Stromal cell of bone marrow (primary cell): ENCODE measurements around the gene PTPRS.
A peak's percentile ranks its signal among the peaks of the same experiment; 100 is the strongest.
"Not testable (repeated sequence)": the region's sequence is repeated elsewhere in the genome, so short reads cannot be mapped to it uniquely, and the experiment has no call there.

Source experiments
- DNase-seq: peaks from one replicate; pipeline ENCODE4 v3.0.0-alpha.2; 2012; ENCODE audit warnings: low read depth

PTPRS gene

DNA sequence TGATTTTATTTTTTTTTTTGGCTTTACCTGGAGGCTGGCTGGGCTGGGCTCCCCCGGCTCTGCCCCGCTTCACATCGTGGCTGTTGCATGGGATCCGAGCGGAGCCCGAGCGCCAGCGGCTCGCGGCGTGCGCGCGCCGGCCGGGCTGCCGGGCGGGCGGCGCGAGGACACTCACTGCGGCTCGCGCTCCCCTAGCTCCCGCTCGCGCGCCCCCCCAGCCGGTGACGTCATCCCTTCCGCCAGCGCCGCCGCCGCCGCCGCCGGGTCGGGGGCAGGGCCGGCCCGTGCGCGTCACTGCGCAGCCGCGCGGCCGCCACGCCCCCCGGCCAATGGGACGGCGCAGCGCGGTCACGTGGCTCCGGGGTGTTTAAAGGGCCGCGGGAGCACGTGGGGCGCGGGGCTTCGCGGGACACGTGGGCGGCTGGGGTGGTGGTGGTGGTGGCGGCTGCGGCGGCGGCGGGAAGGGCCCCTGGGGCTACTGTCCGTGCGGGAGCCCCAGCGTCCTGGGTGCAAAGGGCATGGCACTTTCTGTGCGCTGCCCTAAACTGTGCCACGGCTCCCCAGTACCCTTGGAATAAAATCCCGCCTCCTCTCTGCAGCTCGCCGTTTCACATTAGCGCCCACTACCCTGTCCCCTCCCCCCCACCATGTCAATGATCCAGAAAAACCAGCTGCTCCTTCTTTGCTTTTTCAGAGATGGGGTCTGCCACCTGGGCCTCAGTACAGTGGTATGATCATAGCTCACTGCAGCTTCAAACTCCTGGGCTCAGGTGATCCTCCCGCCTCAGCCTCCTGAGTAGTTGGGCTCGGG is at the start of gene PTPRS:
Gene PTPRS (minus strand): TSS at position 176 of the 811 bp plus-strand sequence. CDS start 54,672 bp downstream, outside the sequence.
- peak; percentile 56 for DNase-seq

DNA sequence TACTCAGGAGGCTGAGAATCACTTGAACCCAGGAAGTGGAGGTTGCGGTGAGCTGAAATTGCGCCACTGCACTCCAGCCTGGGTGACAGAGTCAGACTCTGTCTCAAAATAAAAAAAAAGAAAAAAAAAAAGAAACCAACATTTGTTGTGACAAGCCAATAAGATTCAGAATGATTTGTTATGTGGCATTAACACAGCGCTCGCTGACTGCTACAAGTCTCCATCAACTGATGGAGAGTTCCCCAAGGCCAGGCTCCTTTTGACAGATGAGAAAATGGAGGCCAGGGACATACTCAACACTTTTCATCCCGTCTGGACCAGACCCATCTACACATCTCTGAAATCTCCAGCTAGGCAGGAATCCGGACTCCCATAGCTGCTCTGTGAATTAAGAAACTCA is 48.7 kb upstream of the PTPRS start:
- no peak for DNase-seq

DNA sequence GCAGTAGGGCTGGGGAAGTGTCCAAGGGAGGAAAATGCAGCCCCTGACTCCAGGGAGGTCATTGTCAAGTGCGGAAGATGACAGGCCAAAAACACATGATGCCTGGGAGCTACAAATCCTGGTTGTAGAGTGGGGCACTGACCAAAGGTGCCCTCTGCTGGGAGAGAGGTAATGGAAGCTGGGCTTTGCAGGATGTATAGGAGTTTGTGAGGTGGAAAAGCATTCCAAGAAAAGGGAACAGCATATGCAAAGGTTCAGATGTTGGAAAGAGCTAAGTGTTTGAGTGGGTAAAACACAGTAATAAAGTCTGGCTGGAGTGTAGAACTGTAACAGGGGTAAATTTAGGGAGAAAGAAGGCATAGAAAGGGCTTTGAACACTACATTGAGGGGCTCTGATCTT is 46.9 kb upstream of the PTPRS start:
- DNase-seq, result no peak

DNA sequence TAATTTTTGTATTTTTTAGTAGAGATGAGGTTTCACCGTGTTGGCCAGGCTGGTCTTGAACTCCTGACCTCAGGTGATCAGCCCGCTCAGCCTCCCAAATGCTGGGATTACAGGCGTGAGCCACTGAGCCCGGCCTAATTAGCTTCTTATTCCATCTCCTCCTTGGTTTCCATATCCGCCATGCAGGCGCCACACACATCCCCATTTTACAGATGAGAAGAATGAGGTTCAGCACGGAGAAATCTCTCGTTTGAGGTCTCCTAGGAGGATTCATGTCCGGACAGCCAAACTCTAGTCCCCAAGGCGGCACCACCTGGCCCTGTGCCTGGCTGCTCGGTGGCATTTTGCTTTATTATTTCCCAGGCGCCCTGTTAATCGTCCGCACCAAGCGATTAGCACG is 46.2 kb upstream of the PTPRS start:
- DNase-seq, result no peak

DNA sequence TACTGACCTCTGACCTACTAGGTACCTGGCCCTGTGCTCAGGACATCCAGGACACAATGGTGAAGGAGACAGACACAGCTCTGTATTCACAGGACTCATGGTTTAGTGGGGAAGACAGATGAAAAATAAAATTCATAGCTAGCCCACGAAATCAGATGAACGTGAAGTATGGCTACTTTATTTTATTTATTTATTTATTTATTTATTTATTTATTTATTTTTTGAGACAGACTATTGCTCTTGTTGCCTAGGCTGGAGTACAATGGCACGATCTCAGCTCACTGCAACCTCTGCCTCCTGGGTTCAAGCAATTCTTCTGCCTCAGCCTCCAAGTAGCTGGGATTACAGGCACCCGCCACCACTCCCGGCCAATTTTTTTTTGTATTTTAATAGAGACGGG is 40.6 kb upstream of the PTPRS start:
- not testable (repeated sequence) for DNase-seq

DNA sequence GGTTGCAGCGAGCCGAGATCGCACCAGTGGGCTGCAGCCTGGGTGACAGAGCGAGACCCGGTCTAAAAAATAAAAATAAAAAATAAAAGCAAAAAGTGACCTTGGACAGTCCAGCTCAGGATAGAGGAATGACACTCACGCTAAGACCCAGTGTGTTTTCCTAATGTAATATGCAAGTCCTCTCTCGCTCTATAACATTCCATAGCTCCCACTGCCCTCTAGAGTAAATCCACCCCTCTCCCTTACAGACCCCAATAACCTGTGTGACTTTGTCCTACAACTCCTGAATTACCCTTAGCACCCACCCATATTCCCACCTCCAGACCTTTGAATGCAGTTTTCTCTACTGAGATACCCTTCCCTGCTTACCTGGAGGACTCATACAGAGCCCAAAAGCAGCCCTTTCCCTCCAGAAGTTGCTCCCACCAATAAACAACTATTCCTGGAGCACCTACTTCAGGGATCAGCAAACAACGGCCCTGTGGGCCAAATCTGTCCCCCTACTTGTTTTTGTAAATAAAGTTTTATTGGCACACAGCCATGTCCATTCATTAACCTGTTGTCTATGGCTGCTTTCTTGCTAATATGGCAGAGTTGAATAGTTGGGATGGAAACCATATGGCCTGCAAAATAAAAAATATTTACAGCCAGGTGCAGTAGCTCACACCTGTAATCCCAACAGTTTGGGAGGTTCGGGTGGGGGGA is 39.8 kb upstream of the PTPRS start:
- no peak for DNase-seq

DNA sequence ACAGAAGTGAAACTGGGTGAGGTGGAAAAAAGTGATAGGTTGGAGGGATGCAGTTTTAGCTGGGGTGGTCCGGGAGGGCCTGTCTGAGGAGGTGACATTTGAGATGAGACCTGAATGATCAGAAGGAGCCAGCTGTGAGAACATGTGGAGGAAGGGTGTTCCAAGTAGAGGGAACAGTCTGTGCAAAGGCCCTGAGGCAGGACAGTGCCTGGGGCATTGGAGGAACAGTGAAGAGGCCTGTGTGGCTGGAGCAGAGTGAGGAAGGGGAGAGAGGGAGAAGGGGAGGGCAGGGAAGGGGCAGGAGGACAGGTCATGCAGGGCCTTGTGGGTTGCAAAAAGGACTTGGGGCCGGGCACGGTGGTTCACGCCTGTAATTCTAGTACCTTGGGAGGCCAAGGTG is 36.3 kb upstream of the PTPRS start:
- no peak for DNase-seq

DNA sequence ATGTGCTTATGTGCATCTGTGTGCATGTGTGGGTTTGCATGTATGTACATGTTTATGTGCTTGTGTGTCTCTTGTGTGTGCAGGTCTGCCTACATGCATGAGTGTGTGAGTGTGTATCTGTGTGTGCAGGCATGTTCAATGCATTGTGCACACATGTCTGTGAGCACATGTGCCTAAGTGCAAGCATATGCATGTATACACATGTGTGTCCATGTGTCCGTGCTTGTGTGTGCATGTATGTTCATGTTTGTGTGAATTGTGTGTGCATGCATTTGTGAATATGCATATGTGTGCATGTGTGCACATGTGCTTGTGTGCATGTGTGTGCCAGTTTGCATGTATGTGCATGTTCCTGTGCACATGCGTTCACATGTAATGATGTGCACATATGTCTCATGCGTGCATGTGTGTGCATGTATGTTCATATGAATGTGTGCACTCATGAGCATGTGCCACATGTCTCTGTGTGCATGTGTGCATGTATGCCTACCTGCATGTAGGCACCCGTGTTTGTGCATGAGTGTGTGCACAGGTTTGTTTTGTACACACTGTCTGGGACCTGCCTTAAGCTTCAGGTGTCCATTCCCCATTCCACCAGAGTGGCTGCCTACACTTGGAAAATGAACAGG is 32.1 kb upstream of the PTPRS start:
- no peak for DNase-seq

DNA sequence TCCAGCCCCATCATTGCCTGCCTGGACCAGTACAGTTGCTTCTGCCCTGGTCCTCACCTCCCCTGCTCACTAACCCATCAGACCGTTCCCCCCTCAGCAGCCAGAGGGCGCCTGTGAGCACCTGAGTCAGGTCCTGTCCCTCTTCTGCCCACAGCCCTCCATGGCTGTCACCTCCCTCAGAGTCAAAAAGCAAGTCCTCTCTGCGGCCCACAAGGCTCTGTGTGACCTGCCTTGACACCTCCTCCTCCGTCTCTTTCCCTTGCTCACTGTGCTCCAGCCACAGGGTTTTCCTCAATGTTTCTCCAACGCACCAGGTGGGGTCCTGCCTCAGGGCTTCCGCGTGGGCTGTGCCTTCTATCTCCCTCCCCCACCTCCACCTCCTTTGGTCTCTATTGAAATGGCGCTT is 29.4 kb upstream of the PTPRS start:
- no peak for DNase-seq

DNA sequence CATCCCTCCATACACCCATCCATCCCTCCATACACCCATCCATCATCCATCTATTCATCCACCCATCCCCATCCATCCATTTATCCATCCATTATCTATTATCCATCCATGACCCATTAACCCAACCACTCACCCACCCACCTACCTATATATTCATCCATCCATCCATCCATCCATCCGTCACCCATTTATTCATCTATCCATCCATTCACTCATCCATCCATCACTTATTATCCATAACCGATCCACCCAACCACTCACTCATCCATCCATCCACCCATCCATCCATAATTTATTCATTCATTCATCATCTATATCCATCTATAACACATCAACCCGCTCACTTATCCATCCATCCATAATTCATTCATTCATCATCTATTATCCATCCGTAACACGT is 28.7 kb upstream of the PTPRS start:
- no peak for DNase-seq

DNA sequence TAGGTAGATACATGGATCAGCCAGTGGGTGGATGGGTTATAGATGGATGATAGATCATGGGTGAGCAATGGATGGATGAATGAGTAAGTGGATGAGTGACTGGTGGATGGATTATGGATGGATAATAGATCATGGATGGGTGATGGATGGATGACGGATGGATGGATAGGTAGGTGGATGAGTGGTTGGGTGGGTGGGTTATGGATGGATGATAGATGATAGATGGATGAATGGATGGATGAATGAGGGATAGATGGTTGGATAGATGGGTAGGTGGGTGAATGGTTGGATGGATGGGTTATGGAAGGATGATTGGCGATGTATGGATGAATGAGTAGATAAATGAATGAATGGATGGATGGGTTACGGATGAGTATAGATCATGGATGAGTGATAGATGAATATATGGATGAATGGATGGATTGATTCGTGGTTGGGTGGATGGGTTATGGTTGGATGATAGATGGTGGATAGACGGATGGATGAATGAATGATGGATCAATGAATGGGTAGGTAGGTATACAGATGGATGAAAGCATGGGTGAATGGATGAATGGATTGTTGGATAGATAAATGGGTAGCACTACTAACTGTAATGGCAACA is 27.0 kb upstream of the PTPRS start:
- no peak for DNase-seq

DNA sequence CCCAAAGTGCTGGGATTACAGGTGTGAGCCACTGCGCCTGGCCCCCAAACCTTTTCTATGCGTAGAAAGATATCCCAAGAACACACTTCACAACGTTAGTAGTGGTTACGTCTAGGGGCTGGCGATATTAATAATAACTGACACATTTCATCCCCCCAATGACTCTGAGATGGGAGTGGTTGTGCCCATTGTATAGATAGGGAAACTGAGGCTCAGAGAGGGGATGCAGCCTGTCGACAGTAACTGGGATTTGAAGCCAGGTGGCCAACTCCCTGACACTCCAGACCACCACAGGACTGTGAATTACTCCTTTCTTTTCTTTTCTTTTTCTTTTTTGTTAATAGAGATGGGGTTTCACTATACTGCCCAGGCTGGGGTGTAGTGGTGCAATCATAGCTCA is 25.3 kb upstream of the PTPRS start:
- DNase-seq, result no peak

DNA sequence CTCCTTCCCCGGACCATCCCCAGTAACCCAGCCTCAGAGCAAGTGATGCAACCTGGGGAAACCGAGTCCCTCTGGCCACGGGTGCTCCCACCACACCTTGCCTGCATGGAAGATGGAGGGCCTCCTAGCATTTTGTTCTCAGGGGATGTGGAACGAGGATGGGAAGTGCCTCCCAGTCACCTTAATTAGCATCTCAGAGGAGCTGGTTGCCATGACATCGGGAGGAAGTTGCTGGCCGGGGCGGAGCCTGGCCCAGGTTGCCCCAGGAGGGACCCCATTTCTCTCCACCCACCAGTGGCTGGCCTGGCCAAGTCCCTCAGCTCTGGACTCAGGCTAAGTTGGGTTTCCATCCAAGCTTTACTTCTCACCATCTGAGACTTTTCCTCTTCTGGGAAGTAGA is 24.1 kb upstream of the PTPRS start:
- no peak for DNase-seq

DNA sequence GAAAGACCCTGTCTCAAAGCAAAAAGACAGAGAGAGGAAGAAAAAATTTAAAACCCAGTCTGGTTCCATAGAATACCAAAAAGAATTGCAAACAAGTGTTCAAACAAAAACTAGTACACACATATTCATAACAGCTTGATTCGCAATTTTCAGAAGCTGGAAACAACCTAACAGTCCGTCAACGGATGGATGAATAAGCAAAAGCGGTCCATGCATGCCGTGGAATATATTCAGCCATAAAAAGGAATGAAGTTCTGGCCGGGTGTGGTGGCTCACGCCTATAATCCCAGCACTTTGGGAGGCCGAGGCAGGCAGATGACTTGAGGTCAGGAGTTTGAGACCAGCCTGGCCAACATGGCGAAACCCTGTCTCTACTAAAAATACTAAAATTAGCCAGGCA is 21.2 kb upstream of the PTPRS start:
- not testable (repeated sequence) for DNase-seq

DNA sequence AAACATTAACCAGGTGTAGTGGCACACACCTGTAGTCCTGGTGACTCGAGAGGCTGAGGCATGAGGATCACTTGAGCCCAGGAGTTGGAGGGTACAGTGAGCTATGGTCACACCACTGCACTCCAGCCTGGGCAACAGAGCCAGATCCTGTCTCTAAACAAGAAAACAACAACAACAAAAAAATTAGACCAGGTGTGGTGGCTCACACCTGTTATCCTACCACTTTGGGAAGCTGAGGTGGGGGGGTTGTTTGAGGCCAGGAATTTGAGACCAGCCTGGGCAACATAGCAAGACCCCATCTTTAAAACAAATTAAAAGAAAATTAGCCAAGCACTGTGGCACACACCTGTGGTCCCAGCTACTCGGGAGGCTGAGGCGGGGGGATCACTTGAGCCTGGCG is 20.8 kb upstream of the PTPRS start:
- DNase-seq, result no peak

DNA sequence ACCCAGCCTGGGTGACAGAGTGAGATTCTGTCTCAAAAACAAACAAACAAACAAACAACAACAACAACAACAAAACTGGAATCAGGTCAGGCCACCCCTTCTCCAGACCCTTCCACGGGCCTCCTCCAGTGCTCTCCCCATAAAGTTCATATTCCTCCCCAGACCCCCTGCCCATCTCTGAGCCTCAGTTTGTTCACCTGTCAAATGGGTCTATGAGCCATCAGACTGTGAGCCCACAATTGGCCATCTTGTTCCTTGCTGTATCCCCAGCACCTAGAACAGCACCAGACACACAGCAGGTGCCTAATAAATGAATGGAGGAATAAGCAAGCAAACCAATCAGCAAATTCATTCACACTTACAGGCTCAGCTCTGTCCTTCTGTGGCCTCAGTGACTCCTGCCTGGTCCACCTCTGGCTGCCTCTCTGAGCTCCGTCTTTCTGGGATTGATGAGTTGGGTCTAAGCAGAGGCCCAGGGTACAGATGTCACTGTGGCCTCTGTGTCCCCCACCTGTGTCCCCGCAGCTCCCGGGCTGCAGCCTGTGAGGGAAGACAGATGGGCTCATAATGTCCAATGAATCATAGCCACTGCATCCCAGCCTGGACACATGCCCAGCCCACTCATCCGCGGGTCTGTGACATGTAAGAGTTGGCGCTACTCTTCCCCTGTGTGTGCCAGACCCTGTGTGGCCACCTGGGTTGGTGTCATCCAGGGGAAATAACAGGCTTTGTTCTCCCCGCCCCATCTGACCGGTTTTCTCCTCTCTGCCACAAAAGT is 19.6 kb upstream of the PTPRS start:
- no peak for DNase-seq

DNA sequence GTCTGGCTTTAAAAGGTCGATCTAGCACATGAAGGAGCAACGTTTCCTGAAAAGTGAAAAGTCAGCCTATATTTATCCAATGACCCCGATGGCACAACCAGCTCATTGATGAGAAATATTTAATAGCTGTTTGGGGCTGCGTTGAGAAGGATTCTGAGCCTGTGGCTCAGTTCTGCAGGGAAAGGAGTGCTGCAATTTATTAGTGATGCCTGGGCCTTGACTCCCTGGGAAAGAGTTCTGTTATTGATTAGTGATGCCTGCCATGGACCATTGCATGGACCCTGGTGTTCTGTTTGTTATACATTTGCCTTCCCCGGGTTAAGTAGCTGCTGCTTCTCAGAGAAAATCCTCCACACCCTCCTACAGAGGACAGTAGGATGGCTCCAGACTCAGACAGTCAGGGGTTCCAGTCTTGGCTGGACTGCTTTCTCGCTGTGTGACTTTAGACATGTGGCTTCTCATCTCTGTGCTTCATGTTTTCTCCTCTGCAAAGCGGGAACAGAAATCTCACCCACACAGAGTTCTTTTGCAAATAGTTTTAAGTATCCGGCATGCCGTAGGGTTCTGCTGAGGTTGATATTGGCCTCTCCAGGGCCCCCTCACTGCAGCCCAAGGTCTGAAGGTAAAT is 17.7 kb upstream of the PTPRS start:
- DNase-seq, result no peak

DNA sequence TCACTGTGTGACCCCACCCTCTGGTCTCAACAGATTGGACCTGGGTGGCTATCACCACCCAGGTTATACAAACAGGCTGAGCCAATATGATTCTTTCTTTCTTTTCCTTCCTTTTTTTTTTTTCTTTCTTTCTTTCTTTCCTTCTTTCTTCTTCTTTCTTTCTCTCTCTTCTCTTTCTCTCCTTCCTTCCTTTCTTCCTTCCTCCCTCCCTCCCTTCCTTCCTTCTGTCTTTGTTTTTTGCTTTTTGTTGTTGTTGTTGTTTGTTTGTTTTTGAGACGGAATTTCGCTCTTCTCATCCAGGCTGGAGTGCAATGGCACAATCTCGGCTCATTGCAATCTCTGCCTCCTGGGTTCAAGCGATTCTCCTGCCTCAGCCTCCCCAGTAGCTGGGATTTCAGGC is 17.0 kb upstream of the PTPRS start:
- DNase-seq, result no peak

DNA sequence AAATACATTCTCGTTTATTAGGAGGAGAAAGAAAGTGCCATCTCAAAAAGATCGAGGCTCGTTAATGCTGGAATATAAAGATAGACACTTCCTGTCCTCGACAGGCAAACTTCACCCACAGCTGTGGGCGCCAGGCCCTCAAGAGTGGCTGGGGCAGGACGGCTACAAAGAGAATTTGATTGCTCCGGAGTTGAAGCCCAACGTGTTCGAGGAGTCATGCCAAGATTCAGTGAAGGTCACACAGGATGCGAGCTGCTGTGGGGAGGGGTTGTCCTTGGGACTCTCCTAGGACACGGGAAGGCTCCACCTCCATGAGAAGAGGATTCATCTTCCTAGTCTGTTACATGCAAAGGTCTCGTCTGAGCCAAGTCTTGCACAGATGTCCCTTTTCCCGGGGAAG is 16.3 kb upstream of the PTPRS start:
- no peak for DNase-seq

DNA sequence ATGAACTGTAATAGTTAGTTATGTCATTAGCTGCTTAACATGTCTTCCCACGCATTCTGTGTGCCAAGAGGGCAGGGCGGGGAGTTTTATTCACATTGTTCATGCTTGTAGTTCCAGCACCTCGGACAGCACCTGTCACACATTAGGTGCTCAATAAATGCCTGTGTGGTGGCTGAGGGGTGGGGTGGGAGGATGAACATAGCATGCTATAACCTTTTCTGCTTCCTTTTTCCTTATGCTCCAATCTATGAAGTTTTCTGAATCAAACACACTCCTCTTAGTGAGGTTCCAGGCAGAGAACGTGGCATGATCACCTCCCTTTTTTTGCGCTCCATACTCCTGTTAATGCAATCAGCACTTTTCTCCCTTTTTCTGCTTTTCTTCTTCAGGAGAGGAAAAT is 15.8 kb upstream of the PTPRS start:
- DNase-seq, result no peak

DNA sequence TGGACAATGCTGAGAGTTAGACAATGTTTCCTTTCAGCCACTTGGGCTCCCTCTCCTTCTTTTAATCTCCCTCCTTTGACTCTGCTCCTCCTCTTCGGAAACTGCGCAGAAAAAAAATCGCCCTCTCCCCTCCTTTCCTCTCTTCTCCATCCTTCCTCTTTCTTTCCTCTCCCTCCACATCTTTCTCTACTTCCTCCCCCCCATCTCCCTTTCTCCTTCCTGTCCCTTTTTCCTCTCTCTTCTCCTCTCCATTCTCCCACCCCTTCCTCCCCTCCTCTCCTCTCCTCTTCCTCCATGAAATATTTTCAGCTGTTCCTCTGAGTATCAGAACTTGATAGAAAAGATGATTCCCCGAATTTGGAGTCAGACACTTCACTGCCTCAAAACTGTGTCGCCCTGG is 15.1 kb upstream of the PTPRS start:
- no peak for DNase-seq

DNA sequence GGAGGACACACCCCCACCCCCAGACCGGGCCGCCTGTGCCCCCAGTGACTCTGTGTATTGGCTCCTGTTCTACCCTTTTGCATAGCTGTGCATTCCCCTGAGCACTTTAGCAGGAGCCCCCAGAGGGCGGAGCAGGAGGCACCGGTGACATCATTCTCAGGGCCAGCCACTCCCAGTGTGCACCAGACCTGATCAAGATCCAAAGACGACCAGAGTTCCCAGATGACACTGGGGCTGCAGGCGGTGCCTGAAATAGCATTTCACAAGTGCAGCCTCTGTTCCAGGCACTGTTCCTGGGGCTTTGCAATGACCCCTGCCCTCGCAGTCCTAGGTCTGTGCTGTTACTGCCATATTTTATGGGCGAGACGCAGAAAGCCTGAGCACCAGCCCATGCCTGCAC is 14.5 kb upstream of the PTPRS start:
- no peak for DNase-seq
